Middle frontal gyrus (tissue), 1 donor: ENCODE results near the gene STPG3.

Source experiments
- DNase-seq: peaks from one replicate; pipeline ENCODE4 v3.0.0-alpha.2; 2015; ENCODE audit warnings: low spot score; ENCODE audit errors: extremely low spot score

The STPG3 gene

DNA sequence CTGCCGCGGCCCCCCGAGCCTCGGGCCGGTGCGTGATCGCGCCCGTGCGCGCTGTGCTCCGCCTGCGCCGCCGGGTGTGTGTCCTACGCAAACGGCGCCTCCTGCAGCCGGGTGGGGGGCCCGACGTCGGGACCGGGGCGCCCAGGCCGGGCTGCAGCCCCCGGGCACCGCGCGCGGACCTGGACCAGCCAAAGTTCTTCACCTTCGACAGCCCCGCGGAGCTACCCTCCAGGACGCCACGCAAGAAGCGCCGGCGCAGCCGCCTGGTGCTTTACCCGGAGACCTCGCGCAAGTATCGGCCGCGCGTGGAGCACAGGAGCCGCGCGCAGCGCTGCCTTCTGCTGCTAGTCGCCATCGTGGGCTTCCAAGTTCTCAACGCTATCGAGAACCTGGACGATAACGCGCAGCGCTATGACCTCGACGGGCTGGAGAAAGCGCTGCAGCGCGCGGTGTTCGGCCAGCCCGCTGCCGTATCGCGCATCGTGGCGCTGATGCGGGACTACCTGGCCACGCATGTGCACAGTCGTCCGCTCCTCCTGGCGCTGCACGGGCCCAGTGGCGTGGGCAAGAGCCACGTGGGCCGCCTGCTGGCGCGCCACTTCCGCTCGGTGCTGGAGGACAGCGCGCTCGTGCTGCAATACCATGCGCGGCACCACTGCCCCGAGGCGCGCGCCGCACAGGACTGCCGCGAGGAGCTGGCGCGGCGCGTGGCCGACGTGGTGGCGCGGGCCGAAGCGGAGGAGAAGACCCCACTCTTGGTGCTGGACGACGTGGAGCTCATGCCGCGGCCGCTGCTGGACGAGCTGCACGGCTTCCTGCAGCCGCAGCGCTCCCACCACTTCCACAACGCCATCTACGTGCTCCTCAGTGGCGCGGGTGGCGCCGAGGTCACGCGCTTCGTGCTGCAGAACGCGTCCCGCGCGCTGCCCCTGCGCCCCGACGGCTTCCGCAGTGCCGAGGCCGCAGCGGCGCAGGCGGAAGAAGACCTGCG is 27.9 kb downstream of the STPG3 start:
- no peak for DNase-seq

DNA sequence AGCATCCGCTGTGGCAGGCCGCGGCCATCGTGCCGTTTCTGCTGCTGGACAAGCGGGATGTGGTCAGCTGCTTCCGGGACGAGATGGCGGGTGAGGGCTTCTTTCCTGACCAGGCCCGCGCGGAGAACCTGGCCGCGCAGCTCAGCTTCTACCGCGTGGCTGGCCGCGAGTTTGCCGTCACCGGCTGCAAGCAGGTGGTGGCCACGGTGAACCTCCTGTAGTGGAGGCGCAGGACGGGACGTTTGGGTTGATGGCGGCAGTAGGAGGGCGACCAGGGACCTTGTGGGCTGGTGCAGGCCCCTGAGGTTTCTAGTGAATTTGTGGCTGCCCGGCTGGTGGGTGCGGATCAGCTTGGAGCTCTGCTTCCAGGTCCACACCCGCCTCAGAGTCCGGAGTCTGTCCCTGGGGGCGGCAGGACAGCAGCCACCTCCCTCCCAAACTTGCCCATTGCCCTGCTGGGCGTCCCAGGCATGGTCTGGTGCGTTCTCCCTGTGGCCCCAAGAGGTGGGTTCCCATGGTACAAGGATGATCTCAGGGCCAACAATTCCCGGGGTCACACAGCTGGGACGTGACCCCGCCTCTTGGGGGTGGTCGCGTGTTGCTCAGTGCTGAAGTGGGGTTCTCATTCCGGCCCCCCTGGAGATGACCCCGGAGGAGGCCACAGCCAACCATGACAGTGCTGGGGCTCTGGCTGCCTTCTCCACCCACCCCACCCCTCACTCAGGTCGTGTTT is 28.8 kb downstream of the STPG3 start:
- DNase-seq = no peak

DNA sequence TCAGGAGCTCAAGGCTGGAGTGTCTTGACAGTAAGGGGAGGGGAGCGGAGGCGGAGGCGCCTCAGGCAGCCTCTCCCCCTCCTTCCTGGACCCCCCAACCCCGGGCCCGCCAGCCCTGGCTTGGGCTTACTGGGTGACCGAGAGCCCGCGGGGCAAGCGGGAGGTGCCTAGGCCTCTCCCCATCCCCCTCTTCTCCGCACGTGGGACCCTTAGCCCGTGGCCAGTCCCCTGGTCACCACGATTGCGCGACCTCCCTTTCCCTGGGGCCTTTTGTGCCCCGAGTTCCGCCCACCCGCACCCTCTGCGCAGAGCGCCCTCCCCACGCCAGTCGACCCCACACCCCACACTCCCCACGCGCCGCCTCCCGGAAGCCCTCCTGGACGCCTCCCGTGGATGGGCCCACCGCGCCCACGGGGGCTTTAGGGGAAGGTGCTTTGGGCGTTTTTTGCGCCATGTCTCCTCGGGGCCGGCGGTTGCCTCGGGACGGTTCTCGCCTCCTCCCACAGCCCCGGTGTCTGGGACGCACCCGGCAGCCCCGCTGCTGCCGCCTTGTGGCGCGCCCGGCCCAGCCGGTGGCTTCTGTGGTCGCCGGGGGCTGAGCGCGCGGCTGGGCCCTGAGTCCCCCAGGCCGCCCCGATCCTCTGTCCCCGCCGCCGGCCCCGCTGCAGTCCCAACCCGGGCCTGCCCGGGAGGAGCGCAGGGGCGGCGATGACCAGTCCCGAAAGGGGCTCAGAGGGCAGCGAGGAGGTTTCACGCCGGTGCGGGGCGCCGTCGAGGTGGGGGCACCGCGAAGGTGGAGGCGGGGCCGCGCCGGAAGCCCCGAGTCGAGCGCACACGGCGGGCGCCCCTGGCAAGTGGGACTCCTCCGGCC is 29.6 kb downstream of the STPG3 start:
- DNase-seq = no peak

DNA sequence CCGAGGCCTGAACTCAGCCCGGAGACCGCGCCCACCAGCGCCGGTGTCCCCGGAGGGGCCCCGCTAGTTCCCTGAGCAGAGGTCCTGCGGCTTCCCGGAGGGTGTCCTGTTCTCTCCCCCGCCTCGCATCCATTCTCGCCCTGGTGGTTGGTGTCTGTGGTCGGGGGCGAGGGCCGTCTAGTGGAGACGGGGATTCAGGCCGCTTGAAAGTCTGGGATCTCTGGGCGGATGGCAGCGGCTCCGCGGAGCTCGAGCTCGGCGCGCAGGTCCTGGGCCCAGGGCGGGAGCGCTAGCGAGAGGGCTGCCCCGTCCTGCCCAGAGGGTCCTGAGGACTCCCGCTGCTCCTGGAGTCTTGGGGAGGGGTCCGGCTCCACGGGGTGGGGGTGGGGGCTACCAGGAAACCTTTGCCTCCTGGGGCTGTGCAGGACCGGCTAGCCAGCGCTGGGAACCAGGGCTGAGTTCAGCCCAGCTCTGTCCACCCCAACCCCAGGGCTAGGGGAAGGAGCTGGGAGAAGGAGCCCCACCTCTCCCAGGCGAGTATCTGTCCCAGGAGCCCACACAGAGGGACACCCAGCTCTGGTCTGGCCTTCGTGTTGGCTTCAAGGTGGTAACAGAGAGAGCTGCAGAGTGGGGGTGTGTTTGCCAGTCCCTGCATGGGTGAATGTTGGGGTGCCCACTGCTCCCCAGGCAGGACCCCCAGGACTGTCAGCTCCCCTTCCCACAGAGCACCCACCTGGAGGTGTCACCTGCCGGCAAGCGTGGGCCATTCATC is 30.4 kb downstream of the STPG3 start:
- no peak for DNase-seq

DNA sequence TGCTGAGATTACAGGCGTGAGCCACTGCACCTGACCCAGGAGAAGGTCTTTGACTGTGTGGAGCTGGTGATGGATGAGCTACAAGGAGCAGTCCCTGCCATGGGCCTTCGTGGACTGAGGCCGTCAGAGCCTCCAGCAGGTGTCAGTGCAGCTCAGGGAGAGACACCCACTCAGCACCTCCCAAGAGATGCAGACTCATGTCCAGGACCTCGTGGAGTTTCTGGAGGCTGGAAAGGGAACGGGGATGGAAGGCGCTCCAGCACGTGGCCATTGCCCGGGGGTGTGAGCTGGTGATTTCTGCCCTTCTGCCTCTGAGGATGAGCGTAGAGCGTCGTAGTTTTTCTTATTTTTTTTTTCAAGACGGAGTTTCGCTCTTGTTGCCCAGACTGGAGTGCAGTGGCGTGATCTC is 35.9 kb downstream of the STPG3 start:
- DNase-seq = no peak

DNA sequence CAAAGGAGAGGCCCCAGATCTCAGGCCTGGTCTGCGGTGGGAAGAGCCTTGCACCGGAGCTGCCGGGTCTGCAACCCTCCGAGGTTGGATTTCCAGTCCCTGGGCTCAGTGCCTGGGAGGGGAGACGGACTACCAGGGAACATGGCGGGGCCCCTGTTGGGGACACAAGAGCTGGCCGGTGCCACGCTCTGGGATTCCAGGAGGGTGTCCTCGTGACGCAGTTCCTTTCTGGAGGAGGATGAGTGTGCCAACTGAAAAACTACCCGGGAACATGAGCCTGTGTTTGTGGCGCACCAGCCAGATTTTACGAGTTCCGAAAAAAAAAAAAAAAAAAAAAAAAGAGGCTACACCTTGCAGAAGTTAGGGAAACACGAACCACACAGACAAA is 42.0 kb downstream of the STPG3 start:
- no peak for DNase-seq

DNA sequence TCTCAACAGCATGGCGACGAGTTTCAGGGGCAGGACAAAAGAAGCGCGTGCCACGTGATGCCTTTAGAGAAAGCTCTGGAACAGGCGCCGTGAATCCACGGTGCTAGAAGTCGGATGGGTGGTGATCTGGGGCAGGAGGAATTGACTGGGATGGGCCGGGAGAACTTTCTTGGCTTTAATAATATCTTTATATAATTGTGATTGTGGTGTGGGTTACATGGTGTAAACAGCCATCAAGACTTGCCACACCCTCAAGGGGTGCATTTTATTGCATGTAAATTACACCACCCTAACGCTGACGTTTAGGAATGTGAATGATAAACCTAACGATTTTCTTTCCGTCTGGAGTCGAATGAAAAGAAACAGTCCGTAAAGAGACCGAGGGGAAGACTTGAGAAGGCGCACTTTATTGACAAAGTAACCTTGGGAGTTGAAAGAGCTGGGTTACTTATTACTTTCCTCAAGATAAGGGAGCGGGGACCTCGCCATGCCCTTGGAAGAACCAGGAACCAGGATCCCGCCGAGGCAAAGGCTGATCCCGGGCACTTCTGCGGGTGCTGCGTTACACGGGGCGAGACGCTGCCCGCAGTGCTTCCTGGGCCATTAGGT is 42.5 kb downstream of the STPG3 start:
- no peak for DNase-seq

DNA sequence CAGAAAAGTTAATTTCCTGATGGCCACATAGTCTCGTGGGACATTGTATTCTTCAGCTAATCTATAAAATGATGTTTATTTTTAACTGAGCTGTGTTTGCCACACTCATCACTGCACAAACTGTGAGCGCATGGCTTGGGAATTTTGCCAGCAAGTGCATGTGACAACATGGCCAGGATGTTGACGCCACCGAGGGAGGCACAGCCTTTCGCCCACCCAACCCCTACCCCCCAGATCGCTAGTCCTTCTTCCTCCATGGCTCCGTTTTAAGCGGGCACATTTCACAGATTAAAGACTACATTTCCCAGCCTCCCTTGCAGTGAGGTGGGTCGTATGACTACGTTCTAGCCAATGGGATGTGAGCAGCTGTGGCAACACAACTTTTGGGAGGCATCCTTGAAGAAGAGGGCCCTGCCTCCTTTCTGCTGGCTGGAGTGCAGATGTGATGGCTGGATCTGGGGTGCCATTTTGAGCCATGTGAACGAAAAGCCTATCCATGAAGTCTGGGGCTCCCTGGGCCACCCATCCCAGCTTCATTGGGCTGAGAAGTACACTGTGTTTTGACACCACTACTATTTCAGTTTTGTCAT is 43.1 kb downstream of the STPG3 start:
- DNase-seq = no peak

DNA sequence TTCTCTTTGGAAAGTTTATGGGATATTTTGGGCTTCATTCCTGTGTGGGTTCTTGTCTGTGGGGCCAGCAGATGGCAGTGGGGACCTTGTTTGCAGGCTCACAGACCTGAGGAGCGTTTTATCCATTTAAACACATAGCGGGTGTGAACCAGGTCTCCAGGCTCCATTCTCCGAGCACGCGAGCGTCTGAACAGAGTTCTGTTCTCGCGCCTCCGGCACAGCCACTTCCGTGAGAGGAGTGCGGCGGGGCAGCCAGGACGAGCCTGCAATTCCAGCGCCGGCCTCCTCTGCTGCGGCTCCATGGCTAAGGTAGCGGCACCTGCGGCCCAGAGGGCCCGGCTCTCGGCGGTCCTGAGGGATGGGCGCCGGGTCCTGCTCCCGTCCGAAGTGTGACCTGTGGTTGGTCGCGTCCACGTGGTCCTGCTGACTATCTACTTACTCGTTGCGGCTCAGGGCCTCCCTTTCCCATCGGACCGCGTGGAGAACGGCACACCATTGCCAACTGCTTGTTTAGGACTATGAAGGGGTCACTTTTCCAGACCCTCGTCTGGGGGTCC is 43.7 kb downstream of the STPG3 start:
- no peak for DNase-seq

DNA sequence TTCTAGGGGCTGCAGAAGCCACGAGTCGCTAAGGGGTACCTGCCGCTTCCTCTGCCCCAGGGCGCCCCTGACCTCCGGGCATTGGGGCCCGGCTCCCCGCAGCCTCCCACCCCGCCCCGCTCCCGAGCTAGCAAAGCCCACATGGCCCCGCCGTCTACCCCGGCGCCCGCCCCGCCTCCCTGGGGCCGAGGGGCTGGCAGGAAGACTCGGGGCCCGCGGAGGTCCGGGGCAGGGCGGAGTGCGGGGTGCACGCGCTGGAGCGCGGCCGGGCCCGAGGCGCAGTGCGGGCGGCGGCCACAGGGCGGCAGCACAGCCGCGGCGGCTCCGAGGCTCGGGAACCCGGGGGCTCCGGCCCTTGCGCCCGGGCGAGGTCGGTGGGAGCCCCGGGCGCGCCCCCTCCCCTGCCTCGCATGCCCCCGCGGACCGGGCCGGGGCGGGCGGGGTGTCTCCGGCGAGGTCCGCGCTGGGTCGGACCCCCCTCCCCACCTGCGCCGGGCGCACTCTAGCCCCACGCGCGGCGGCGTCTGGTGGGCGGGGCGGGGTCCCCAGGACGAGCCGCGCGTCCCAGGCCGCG is 44.2 kb downstream of the STPG3 start:
- no peak for DNase-seq

DNA sequence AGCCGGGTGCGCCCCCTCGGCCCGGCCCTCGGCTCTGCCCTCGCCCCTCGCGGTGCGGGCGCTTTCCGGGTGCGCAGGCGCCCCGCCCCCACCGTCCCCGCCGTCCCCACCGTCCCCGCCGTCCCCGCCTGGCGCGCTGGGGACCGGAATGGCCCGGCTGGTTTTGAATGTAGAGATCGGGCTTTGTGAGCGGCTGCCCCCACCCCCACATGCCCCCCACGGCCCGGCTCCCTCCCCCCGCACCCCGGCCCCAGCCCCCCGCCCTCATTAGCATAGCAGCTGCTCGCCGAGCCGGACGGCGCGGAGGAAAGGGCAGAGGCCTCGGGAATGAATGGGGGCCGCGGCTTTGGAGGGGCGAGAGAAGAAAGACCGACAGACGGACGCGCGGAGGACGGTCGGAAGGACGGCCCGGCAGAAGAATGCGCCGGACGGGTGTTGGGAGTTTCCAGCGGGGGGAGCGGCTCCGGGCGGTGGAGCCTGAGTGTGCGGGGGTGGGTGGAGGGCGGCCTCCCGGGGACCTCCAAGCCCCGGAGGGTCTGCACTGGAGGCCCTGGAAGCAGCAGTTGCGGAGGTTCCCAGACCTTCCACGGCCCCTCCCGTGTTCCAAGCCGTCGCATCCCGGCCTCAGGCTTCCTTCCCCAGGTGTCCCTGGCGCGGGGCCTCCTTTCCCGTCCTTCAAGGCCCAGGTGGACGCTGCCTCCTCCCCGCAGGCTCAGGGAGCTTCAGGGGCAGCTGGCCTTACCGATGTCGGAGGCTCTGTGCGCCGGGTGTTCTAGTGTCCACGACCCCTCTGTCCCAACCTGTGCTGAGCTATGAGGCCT is 45.0 kb downstream of the STPG3 start:
- DNase-seq = no peak

DNA sequence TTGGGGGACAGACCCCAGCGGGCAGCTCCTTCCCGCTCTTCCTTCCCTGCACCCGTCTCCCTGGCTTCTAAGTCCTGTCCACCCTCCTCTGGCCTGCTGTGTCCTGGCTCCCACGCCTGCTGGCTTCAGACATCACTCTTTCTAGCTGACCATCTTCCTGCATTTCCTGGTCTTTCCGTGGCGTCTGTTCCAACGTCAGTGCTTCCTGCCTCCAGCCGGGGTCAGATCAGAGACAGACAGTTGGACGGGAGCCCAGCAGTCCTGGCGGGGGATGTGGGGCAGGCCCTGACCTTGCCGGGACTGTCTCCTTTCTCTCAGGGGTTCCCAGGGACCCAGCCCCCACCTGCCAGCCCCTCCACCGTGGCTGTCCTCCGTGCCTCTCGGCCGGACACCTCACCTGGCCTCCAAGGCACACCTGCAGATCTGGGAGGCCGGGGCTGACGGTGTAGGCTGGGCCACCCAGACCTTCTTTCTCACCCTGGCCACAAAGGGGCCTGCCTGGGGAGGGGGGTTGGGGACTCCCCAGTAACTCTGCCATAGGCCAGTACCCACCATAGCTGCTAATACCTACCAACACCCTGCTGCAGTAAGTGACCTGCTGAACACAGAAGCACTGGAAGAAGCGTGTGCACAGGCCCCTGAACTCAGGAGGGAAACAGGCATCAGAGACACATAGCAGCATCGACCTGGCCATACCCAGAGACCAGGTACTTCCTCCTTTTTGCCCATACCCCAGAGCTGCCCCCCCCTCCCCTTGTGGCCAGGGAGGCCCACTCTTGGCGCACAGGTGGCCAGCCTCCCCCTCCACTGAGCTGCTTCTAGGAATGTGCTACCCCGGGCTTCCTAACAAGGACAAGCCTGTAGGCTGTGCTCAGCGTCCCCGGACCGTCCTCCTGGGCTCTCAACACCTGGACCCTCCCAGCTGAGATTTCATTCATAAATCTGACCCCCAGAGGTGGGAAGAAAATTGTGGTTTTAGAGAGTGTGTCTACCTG is 45.9 kb downstream of the STPG3 start:
- DNase-seq = no peak

DNA sequence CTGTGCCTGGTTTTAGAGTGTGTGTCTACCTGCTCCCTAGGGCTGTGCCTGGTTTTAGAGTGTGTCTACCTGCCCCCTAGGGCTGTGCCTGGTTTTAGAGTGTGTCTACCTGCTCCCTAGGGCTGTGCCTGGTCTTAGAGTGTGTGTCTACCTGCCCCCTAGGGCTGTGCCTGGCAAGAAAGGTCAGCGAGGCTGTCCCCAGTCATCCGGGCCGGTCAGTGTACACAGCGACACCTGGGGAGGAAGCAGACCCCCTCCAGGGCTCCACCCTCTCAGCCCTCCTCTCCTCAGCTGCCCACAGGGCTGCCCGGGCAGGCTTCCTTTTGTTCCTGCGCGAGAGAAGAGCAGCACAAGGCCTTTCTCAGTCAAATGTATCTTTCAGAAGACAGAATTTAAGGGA is 46.9 kb downstream of the STPG3 start:
- DNase-seq = no peak

DNA sequence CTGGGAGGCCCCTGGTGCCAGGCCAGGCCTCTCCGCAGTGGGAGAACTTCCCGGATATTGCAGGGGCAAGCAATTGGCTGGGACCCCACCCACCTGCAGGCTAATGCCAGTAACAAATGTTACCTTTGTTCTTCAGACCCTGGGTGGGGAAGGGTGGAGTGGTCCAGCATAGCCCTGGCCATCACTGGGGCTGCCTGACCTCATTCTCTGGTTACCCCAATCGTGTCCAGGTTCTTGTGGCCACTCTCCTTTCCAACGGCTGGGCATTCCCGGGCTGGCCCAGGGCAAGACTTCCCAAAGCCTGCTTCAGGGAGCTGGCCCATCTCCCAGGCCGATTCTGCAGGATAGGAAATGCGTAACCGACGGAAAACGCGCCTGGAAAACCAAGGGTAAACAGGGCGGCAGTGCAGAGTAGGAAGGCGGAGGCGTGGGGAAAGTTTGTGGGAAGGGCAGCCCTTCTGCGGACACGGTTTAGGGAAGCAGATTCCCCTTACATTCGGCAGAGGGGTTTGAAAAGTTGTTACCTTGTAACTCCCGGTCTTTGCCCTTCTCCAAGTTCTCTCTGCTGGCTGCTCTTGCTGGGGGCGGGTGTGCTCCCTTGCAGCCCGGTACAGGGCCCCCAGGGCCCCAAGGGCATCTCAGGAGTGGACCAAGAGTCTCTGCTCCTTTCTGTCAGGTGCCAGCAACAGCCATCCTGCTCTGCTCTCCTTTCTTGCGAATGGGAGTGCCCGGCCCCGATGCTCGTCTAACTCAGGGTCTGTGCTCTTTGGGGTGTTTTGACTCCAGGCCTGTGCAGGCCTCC is 47.5 kb downstream of the STPG3 start:
- DNase-seq = no peak

DNA sequence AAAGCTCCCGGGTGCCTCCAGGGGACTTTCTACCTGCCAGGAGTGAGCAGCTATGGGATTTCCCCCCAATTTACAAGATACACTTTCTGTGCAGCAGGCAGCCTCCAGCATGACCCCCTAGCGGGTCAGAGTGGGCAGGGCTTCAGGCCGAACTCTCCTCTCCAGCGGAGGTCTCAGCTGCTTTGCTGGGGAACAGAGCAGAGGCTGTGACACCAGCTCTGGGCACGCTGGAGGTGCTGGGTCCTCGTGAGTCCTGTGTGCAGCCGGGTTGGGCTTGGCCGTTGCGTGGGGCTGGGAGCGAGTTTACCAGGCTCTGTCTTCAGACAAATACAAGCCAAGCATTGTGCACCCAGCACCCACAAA is 48.1 kb downstream of the STPG3 start:
- no peak for DNase-seq

DNA sequence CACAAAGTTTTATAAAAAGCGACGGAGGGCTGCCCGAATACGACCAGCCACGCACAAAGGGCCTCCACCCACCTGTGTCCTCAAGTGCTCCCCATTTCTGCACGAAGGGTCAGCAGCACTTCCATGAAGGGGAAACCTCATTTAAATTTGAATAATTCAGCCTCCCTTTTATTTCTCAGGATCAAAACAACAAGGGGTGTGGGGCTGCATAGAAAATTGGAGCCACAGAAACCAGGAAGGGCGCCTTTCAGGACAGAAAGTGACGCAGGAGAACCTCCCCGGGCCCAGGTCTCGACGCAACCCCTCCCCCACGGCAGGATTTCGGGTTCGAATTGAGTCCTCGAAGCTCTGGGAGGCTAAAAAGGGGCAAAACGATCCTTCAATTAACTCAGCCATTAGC is 48.9 kb downstream of the STPG3 start:
- no peak for DNase-seq
